ENCODE results near the gene TCHHL1.
A peak's percentile ranks its signal among the peaks of the same experiment; 100 is the strongest.

Gene TCHHL1

GRCh38 chr1:152036267-152037216, 52.3 kb downstream of the TCHHL1 start, which contains the start of gene S100A11:
S100A11 (minus strand) TSS chr1:152037004; CDS start chr1:152036915, 89 bp downstream.
- peak; percentile 80 for DNase-seq

GRCh38 chr1:152035539-152036266, 53.2 kb downstream of the TCHHL1 start:
- peak; percentile 33 for DNase-seq

DNA sequence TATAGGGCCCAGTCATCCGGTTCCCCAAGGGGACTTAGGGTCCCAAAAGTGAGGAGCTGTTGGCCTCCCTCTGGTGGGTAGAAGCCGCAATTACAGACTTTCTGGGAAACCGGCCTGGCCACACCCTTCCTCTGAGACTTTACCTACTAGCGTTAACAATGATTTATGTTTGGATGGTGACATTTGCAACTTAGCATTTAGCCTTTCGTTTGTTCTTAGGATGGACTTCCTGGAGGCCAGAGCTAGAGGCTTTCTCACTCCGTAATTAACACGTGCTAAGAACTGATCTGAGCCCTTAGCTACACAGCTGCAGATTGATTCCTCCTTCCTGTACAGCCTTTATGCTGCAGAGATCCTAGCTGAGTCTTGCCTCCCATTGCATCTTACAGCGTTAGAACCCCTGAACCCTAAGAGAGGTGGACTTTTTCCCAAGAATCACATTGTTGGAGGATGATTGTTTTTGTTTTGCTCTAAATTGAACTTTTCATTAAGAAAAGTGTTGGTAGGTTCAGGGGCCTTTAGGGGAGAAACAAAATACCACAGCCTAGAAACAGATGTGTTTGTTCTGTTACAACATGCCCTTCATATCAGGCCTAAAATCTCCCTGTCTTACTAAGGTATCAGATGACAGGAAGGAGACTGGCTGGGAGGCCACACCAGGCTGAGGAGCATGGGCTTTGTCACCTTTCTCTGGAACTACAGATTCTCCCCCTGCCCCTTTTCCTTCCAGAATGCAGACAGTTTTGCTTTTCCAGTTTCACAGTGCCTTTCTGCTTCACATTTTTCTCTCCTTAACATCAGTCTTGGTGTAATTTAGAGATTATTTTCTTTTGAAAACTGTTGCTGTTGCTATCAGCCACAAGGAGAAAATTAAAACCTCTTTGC, 54.0 kb downstream of the TCHHL1 start:
- DNase-seq = peak; percentile 69

DNA sequence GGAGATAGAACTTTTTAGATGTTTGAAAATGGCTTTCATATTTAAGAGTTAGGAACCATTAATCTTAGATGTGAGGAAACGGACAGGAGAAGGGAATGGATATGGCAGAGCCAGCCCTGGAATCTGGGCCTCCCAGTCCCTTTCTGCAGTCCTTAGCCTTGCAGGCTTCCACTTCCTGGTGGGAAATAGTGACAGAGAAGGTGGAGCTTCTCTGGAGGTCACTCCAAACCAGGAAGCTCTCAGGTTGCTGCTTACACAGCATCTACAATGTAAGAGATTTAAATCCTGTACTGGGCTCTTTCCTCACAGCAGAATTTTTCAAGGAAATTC, 54.6 kb downstream of the TCHHL1 start:
- no peak for DNase-seq
